OCI-LY1 (cell line): Measurements from ENCODE around the gene SPACA9.

Source experiments
- H2AFZ ChIP-seq: fragments of 200-600 bp; sonication (generic), shearing (Covaris generic); 2 replicates; pipeline ENCODE4 v1.6.0; 2014; ENCODE audit warnings: antibody characterized with exemption, mild to moderate bottlenecking, low read length
- H3F3A ChIP-seq: fragments of 200-600 bp; sonication (generic), shearing (Covaris generic); 2 replicates; pipeline ENCODE4 v1.6.0; 2014; ENCODE audit warnings: mild to moderate bottlenecking, antibody characterized with exemption, low read length, moderate library complexity; ENCODE audit not compliant: insufficient read depth
- H3K27ac ChIP-seq: fragments of 200-600 bp; sonication (generic); 2 replicates; pipeline ENCODE4 v1.5.1; 2014; ENCODE audit warnings: low read length, mixed run types, mild to moderate bottlenecking, low read depth; ENCODE audit not compliant: poor library complexity, severe bottlenecking
- H3K27me3 ChIP-seq: fragments of 200-600 bp; sonication (generic); 2 replicates; pipeline ENCODE4 v1.6.0; 2014; ENCODE audit warnings: antibody characterized with exemption, mild to moderate bottlenecking, low read length, moderate library complexity; ENCODE audit not compliant: insufficient read depth
- H3K36me3 ChIP-seq: fragments of 200-600 bp; sonication (generic); 2 replicates; pipeline ENCODE4 v1.6.1; 2014; ENCODE audit warnings: mild to moderate bottlenecking, antibody characterized with exemption, low read length, moderate library complexity, mixed read lengths; ENCODE audit not compliant: insufficient read depth
- H3K4me1 ChIP-seq: fragments of 200-600 bp; sonication (generic); 2 replicates; pipeline ENCODE4 v1.5.1; 2014; ENCODE audit warnings: mild to moderate bottlenecking, low read length, moderate library complexity; ENCODE audit not compliant: insufficient read depth, severe bottlenecking
- H3K4me2 ChIP-seq: fragments of 200-600 bp; sonication (generic), shearing (Covaris generic); 2 replicates; pipeline ENCODE4 v1.6.1; 2014; ENCODE audit warnings: low read length
- H3K4me3 ChIP-seq: fragments of 200-600 bp; sonication (generic); 2 replicates; pipeline ENCODE4 v1.5.1; 2014; ENCODE audit warnings: low read length, low read depth, mild to moderate bottlenecking, mixed read lengths; ENCODE audit not compliant: poor library complexity, severe bottlenecking
- H3K79me2 ChIP-seq: fragments of 200-600 bp; shearing (Covaris generic); 2 replicates; pipeline ENCODE4 v1.6.1; 2016; ENCODE audit warnings: mixed run types, low read length, mixed read lengths; ENCODE audit not compliant: insufficient read depth
- H3K9ac ChIP-seq: fragments of 200-600 bp; sonication (generic), shearing (Covaris generic); 2 replicates; pipeline ENCODE4 v1.6.1; 2014; ENCODE audit warnings: mild to moderate bottlenecking, low read length, mixed read lengths
- H3K9me2 ChIP-seq: fragments of 200-600 bp; sonication (generic), shearing (Covaris generic); 2 replicates; pipeline ENCODE4 v1.6.1; 2014; ENCODE audit warnings: low read depth, mild to moderate bottlenecking, low read length, mixed read lengths
- H3K9me3 ChIP-seq: fragments of 200-600 bp; shearing (Covaris generic); 2 replicates; pipeline ENCODE4 v1.6.1; 2014; ENCODE audit warnings: low read length, mixed read lengths
- H4K20me1 ChIP-seq: fragments of 200-600 bp; sonication (generic), shearing (Covaris generic); 2 replicates; pipeline ENCODE4 v1.6.0; 2016; ENCODE audit warnings: mild to moderate bottlenecking, low read length; ENCODE audit not compliant: insufficient read depth
- EZH2 ChIP-seq: fragments of 200-600 bp; sonication (generic), shearing (Covaris generic); IDR thresholded peaks from 2 replicates; pipeline ENCODE4 v1.8.0; 2017; ENCODE audit warnings: borderline replicate concordance, mixed run types, mild to moderate bottlenecking, antibody characterized with exemption, low read length, moderate library complexity, mixed read lengths
- TF ChIP-seq, protein P1 (sequence below): fragments of 200-600 bp; sonication (generic), shearing (Covaris generic); IDR thresholded peaks from 2 replicates; pipeline ENCODE4 v1.5.1; 2017; ENCODE audit warnings: mild to moderate bottlenecking, antibody characterized with exemption, low read length, moderate library complexity, mixed read lengths

Gene SPACA9

GRCh38 chr9:132887181-132888120, 8.8 kb downstream of the SPACA9 start:
- H2AFZ ChIP-seq, result no peak overlapping the region
- H3K36me3 ChIP-seq, result no peaks in the 10 kb centered on the region
- peaks cover 14% of the 10 kb centered on the region for H3K4me1 ChIP-seq
- no peak overlapping the region for H3K27ac ChIP-seq
- H3K4me2 ChIP-seq, result no peak overlapping the region
- no peak overlapping the region for H3K4me3 ChIP-seq
- H3K9me3 ChIP-seq, result no peaks in the 10 kb centered on the region
- no peak for TF ChIP-seq EZH2
- TF ChIP-seq, protein P1, sequence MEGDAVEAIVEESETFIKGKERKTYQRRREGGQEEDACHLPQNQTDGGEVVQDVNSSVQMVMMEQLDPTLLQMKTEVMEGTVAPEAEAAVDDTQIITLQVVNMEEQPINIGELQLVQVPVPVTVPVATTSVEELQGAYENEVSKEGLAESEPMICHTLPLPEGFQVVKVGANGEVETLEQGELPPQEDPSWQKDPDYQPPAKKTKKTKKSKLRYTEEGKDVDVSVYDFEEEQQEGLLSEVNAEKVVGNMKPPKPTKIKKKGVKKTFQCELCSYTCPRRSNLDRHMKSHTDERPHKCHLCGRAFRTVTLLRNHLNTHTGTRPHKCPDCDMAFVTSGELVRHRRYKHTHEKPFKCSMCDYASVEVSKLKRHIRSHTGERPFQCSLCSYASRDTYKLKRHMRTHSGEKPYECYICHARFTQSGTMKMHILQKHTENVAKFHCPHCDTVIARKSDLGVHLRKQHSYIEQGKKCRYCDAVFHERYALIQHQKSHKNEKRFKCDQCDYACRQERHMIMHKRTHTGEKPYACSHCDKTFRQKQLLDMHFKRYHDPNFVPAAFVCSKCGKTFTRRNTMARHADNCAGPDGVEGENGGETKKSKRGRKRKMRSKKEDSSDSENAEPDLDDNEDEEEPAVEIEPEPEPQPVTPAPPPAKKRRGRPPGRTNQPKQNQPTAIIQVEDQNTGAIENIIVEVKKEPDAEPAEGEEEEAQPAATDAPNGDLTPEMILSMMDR, result no peak
- no peaks in the 10 kb centered on the region for H3K27me3 ChIP-seq
- no peak overlapping the region for H3K9ac ChIP-seq
- no peaks in the 10 kb centered on the region for H4K20me1 ChIP-seq
- no peaks in the 10 kb centered on the region for H3K79me2 ChIP-seq
- H3F3A ChIP-seq, result no peaks in the 10 kb centered on the region
- H3K9me2 ChIP-seq, result no peaks in the 10 kb centered on the region

DNA sequence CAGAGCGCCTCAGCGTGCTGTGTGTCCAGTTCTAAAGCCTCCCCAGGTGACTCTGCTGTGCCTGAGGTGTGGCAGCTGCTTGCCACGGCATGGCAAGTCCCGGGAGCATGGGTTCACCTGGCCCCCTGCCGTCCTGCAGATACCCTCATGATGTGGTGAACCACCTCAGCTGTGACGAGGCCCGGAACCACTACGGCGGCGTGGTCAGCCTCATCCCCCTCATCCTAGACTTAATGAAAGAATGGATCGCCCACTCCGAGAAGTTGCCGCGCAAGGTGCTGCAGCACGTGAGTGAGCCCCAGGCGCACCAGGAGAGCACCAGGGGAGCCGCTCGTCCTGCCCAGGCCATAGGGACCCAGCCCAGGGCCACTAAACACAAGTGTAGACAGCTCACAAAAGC, 9.5 kb downstream of the SPACA9 start:
- Histone ChIP-seq H3K27me3 (no peaks in the 10 kb centered on the region), H3K9me2 (no peaks in the 10 kb centered on the region), H3K9ac (no peak overlapping the region), H3K79me2 (no peaks in the 10 kb centered on the region), H3K4me3 (no peak overlapping the region), H3K36me3 (no peaks in the 10 kb centered on the region), H3K9me3 (no peaks in the 10 kb centered on the region), H3K4me1 (peaks cover 14% of the 10 kb centered on the region), H3K4me2 (no peak overlapping the region; the same call in 1 of the 2 replicates), H3K27ac (no peak overlapping the region), H3F3A (no peaks in the 10 kb centered on the region), H4K20me1 (no peaks in the 10 kb centered on the region), H2AFZ (no peak overlapping the region)
- TF ChIP-seq, protein P1, result no peak
- TF ChIP-seq EZH2, result no peak

DNA sequence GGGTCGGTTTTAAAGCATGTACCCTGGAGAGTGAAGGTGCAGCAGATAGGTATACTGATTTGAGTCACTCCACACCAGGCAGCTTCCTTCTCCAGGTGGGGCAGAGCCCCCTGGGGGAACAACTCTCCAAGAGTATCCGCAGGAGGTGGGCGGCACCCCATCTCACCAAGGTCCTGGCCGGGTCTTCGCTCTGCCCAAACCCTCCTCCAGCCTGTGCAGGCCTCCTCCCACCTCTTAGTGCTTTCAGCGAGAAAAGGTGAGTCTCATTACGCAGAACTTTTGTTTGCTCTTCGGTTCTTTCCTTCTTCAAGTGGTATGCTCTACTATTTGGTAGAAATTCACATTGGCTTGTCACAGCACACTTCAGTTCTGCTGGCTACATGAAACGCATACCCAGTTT, 13.7 kb downstream of the SPACA9 start:
- Histone ChIP-seq H4K20me1 (no peaks in the 10 kb centered on the region), H3K4me3 (no peak overlapping the region), H3K4me2 (no peak overlapping the region), H3K4me1 (peaks cover 14% of the 10 kb centered on the region), H3K9ac (no peak overlapping the region), H3K79me2 (no peaks in the 10 kb centered on the region), H3F3A (no peaks in the 10 kb centered on the region), H3K9me2 (no peaks in the 10 kb centered on the region), H2AFZ (no peak overlapping the region), H3K36me3 (peaks cover 26% of the 10 kb centered on the region), H3K27ac (no peak overlapping the region), H3K27me3 (no peaks in the 10 kb centered on the region), H3K9me3 (no peaks in the 10 kb centered on the region)
- TF ChIP-seq, protein P1, result no peak
- TF ChIP-seq EZH2, result no peak
